IMR-90 (cell line): ENCODE results near the gene RAB9A. TPM values are rescaled to one million over a fixed set of nuclear protein-coding genes. Genes with fewer than 3 reads are reported as not detected.

ENCODE experiments used
- ATAC-seq: fragments of 200-7000 bp; cut with Tn5 transposase; 2 replicates; pipeline ENCODE4 v1.9.1; 2020; ENCODE audit warnings: low read depth, mild to moderate bottlenecking, moderate library complexity
- BruUV-seq: library from RNA; stranded (reverse); fragments of 400-500 nt; replicated peaks from 2 replicates; lab custom pipeline; 2021; lab: Mats Ljungman, UMichigan
- CTCF ChIA-PET: fragments of 300-600 bp; formaldehyde crosslinking; extraction: SDS; loops from one replicate; lab custom pipeline; 2021; ENCODE audit warnings: antibody characterized with exemption; lab: Yijun Ruan, JAX
- POLR2A ChIA-PET: fragments of 300-600 bp; sonication (Branson Sonifier 250); formaldehyde crosslinking; loops from one replicate; lab custom pipeline; 2022; ENCODE audit warnings: antibody characterized with exemption; ENCODE audit not compliant: unreplicated experiment; lab: Charles Lee
- DNase-seq: peaks from one replicate; pipeline ENCODE4 v3.0.0; 2013
- H2AFZ ChIP-seq: replicated peaks from 2 replicates; pipeline ENCODE3; 2013; ENCODE audit warnings: low read length, mild to moderate bottlenecking; ENCODE audit not compliant: poor library complexity
- H2AK5ac ChIP-seq: 2 replicates; pipeline ENCODE4 v1.6.1; 2013; ENCODE audit warnings: low read depth, low read length, inconsistent platforms
- H2AK9ac ChIP-seq: replicated peaks from 2 replicates; pipeline ENCODE3; 2013; ENCODE audit warnings: mild to moderate bottlenecking, low read depth, low read length, moderate library complexity; ENCODE audit not compliant: poor library complexity
- H2BK120ac ChIP-seq: 2 replicates; pipeline ENCODE4 v1.6.1; 2013; ENCODE audit warnings: low read depth, low read length, inconsistent platforms
- H2BK15ac ChIP-seq: 3 replicates; pipeline ENCODE4 v1.6.1; 2013; ENCODE audit warnings: low read depth, low read length, inconsistent platforms
- H2BK20ac ChIP-seq: 2 replicates; pipeline ENCODE4 v1.6.1; 2013; ENCODE audit warnings: low read depth, mild to moderate bottlenecking, inconsistent platforms, low read length, moderate library complexity
- H2BK5ac ChIP-seq: 2 replicates; pipeline ENCODE4 v1.6.1; 2013; ENCODE audit warnings: mild to moderate bottlenecking, low read depth, low read length, inconsistent platforms; ENCODE audit not compliant: poor library complexity, severe bottlenecking
- H3K14ac ChIP-seq: replicated peaks from 2 replicates; pipeline ENCODE4 v1.6.1; 2013; ENCODE audit warnings: low read depth, low read length, inconsistent platforms
- H3K18ac ChIP-seq: 2 replicates; pipeline ENCODE4 v1.6.1; 2013; ENCODE audit warnings: low read depth, low read length, control low read depth
- H3K23ac ChIP-seq: 2 replicates; pipeline ENCODE4 v1.6.1; 2013; ENCODE audit warnings: low read depth, low read length, inconsistent platforms
- H3K27ac ChIP-seq: 2 replicates; pipeline ENCODE4 v1.5.1; 2013; ENCODE audit warnings: mild to moderate bottlenecking, control low read depth, low read length; ENCODE audit not compliant: insufficient read depth
- H3K27me3 ChIP-seq: 2 replicates; pipeline ENCODE4 v1.6.1; 2013; ENCODE audit warnings: low read length; ENCODE audit not compliant: control insufficient read depth, insufficient read depth
- H3K36me3 ChIP-seq: 2 replicates; pipeline ENCODE4 v1.6.1; 2013; ENCODE audit warnings: low read length, mixed read lengths; ENCODE audit not compliant: control insufficient read depth, insufficient read depth
- H3K4ac ChIP-seq: 2 replicates; pipeline ENCODE4 v1.6.1; 2013; ENCODE audit warnings: low read depth, low read length, inconsistent platforms
- H3K4me1 ChIP-seq: 2 replicates; pipeline ENCODE4 v1.6.1; 2013; ENCODE audit warnings: low read length, mixed read lengths; ENCODE audit not compliant: control insufficient read depth, insufficient read depth
- H3K4me2 ChIP-seq: 2 replicates; pipeline ENCODE4 v1.6.1; 2013; ENCODE audit warnings: low read depth, mild to moderate bottlenecking, control low read depth, low read length, moderate library complexity
- H3K4me3 ChIP-seq: 2 replicates; pipeline ENCODE4 v1.5.1; 2013; ENCODE audit warnings: low read depth, mild to moderate bottlenecking, control low read depth, low read length, moderate library complexity; ENCODE audit not compliant: insufficient read depth
- H3K56ac ChIP-seq: 2 replicates; pipeline ENCODE4 v1.6.1; 2013; ENCODE audit warnings: low read length, inconsistent platforms; ENCODE audit not compliant: insufficient read depth; ENCODE audit errors: extremely low read depth
- H3K79me1 ChIP-seq, 2 experiments: 2 replicates each; pipeline ENCODE4 v1.6.1; 2013; ENCODE audit warnings: low read length in 2 of 2, inconsistent platforms in 1 of 2, low read depth in 1 of 2
- H3K9ac ChIP-seq: 2 replicates; pipeline ENCODE4 v1.6.1; 2013; ENCODE audit warnings: low read depth, low read length, control low read depth
- H3K9me1 ChIP-seq: 2 replicates; pipeline ENCODE4 v1.6.1; 2013; ENCODE audit warnings: low read length, inconsistent platforms; ENCODE audit not compliant: insufficient read depth
- H3K9me3 ChIP-seq: 2 replicates; pipeline ENCODE4 v1.6.1; 2013; ENCODE audit warnings: low read length; ENCODE audit not compliant: control insufficient read depth, insufficient read depth
- H4K20me1 ChIP-seq: 2 replicates; pipeline ENCODE4 v1.6.1; 2013; ENCODE audit warnings: low read length, inconsistent platforms; ENCODE audit not compliant: insufficient read depth
- H4K5ac ChIP-seq: 2 replicates; pipeline ENCODE4 v1.6.1; 2013; ENCODE audit warnings: mild to moderate bottlenecking, low read depth, low read length, control low read depth
- H4K8ac ChIP-seq, 2 experiments: 2 replicates each; pipeline ENCODE4 v1.6.1; 2013; ENCODE audit warnings: low read depth in 2 of 2, low read length in 2 of 2, control low read depth in 1 of 2, inconsistent platforms in 1 of 2
- H4K91ac ChIP-seq: 2 replicates; pipeline ENCODE4 v1.6.1; 2013; ENCODE audit warnings: low read depth, low read length, inconsistent platforms; ENCODE audit not compliant: insufficient read depth
- CEBPB ChIP-seq: IDR thresholded peaks from 2 replicates; pipeline ENCODE4 v1.6.1; 2012; ENCODE audit warnings: low read depth, low read length, improper control_type of control experiment
- WGBS, 2 experiments: methylation state at CpG; one replicate each; pipeline versions ENCODE4 v1.1.5 to v1.1.7; 2013; ENCODE audit warnings: missing lambda C conversion rate in 2 of 2; ENCODE audit not compliant: insufficient read length in 1 of 2; ENCODE audit errors: extremely low coverage in 2 of 2; 5-methylcytosine and 5-hydroxymethylcytosine counted together
- dilution Hi-C: fragments of 300-500 bp; cut with HindIII; formaldehyde crosslinking; loops from one replicate; pipeline ENCODE4 v1.14.3; 2018; ENCODE audit warnings: low sequenced_read_pairs; ENCODE audit not compliant: unreplicated experiment
- in situ Hi-C: fragments of 300-500 bp; cut with MboI; formaldehyde crosslinking; loops from 3 replicates; pipeline ENCODE4 v1.14.3; 2019; ENCODE audit warnings: low sequenced_read_pairs, inconsistent platforms, mixed read lengths
- intact Hi-C: fragments of 100-400 bp; cut with micrococcal nuclease; formaldehyde crosslinking; loops from 2 replicates; pipeline ENCODE4 v1.10.0; 2022
- polyA plus RNA-seq, 3 experiments: library from polyadenylated mRNA; depleted of rRNA; stranded (reverse); fragments of >200 nt; gene quantifications; 2 replicates each; pipeline ENCODE4 v1.2.3, GENCODE V29; 2012; ENCODE audit warnings: low replicate concordance in 1 of 3
- total RNA-seq: library from RNA; depleted of rRNA; stranded (reverse); fragments of >200 nt; gene quantifications from 2 replicates; pipeline ENCODE4 v1.2.3, GENCODE V29; 2012

RAB9A gene
- total and polyA plus RNA-seq, 2 of the 4 experiments (the other 2 are of a cell fraction): 15.8 to 22.3 TPM

DNA sequence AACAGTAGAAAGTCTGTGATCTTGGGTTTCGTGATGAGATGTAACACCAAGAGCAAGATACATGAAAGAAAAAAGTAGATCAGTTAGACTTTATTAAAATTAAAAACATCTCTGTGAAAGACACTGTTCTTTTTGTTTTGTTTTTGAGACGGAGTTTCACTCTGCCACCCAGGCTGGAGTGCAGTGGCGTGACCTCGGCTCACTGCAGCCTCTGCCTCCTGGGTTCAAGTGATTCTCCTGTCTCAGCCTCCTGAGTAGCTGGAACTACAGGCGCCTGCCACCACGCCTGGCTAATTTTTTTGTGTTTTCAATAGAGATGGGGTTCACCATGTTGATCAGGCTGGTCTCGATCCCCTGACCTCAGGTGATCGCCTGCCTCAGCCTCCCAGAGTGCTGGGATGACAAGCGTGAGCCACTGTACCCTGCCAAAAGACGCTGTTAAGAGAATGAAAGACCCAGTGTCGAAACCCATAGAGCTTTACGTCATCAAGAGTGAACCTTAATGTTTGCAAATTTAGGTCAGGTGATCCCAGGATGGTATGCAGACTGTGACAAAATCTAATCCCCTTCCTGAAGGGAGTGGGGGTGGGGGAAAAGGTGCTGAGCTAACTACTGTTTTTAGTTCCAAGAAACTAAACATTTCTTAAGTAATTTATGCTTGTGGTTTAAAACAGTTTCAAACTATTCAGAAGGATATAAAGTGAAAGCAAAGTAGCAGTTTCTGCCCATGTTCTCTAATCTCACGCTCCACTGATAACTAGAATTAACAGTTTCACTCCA, 53.7 kb downstream of the RAB9A start:
- dilution Hi-C loops: no loop called here

More for the DNA sequence above, 53.7 kb downstream of the RAB9A start:
- H3K56ac ChIP-seq: no peak overlapping the region
- H3K36me3 ChIP-seq: peaks cover 2% of the 10 kb centered on the region
- no peak overlapping the region for H2AFZ ChIP-seq
- H3K4me2 ChIP-seq: no peak overlapping the region
- no peak overlapping the region for H2AK5ac ChIP-seq
- no peak overlapping the region for H3K4ac ChIP-seq
- no peak overlapping the region for H2AK9ac ChIP-seq
- in situ Hi-C loops: loop anchor here (10.0 to 25.0 kb wide), 2 partner anchors 228 to 780 kb away; no protein-coding TSS in a partner anchor
- no peak overlapping the region for H2BK120ac ChIP-seq
- no peak overlapping the region for H2BK20ac ChIP-seq
- no peak overlapping the region for H2BK5ac ChIP-seq
- no peaks in the 10 kb centered on the region for H3K9me3 ChIP-seq
- no peak overlapping the region for H3K18ac ChIP-seq
- H3K4me3 ChIP-seq: no peak overlapping the region
- no CpG with 5 or more reads among the region's 13 CpGs for WGBS, 2 experiments
- no peaks in the 10 kb centered on the region for H3K79me1 ChIP-seq
- H3K9me1 ChIP-seq: no peaks in the 10 kb centered on the region
- BruUV-seq: no TSS peak
- no peaks in the 10 kb centered on the region for H4K20me1 ChIP-seq
- no peaks in the 10 kb centered on the region for H3K27me3 ChIP-seq
- no peak overlapping the region for H3K23ac ChIP-seq
- H4K8ac ChIP-seq: no peak overlapping the region
- ATAC-seq (no peak), DNase-seq (no peak)
- TF ChIP-seq CEBPB: no peak
- ChIA-PET POLR2A (no interaction called here), CTCF (no interaction called here)
- H4K91ac ChIP-seq: no peak overlapping the region
- H3K4me1 ChIP-seq: peaks cover under 1% of the 10 kb centered on the region
- H3K14ac ChIP-seq: no peak overlapping the region
- H3K9ac ChIP-seq: no peak overlapping the region
- H3K27ac ChIP-seq: no peak overlapping the region
- H4K5ac ChIP-seq: no peak overlapping the region
- H2BK15ac ChIP-seq: no peak overlapping the region
- intact Hi-C loops: loop anchor here (10.0 kb wide), 1 partner anchor 928 kb away; no protein-coding TSS in a partner anchor
